Measurements from ENCODE around the gene TNFAIP8L1.

TNFAIP8L1 gene

GRCh38 chr19:4704317-4704673 lies 65.0 kb downstream of the TNFAIP8L1 start:
- Histone ChIP-seq H3K4me1 (ENCODE audit: insufficient read depth, low read length, poor library complexity, severe bottlenecking) (no peaks in the 10 kb centered on the region), H2AFZ (ENCODE audit: low read length) (no peak overlapping the region), H3K9ac (ENCODE audit: low read depth, low read length, poor library complexity, severe bottlenecking) (no peak overlapping the region), H3K9me3 (ENCODE audit: insufficient read depth, low read depth, low read length) (no peaks in the 10 kb centered on the region), H3F3A (ENCODE audit: low read depth) (no peaks in the 10 kb centered on the region), H3K4me3 (ENCODE audit: low read length, poor library complexity, severe bottlenecking) (no peak overlapping the region), H3K79me2 (ENCODE audit: insufficient read depth, low read length) (no peaks in the 10 kb centered on the region), H3K4me2 (ENCODE audit: low read depth, low read length, poor library complexity, severe bottlenecking) (no peak overlapping the region), H3K9me2 (replicated peaks; ENCODE audit: low read depth, low read length) (no peaks in the 10 kb centered on the region), H4K20me1 (ENCODE audit: insufficient read depth, low read length, poor library complexity, severe bottlenecking) (no peaks in the 10 kb centered on the region), H3K27me3 (ENCODE audit: insufficient read depth, low read length, poor library complexity, severe bottlenecking) (no peaks in the 10 kb centered on the region), H3K36me3 (ENCODE audit: insufficient read depth, low read length) (peaks cover 55% of the 10 kb centered on the region; the same call in 1 of the 2 replicates)
- TF ChIP-seq EZH2phosphoT487 (IDR thresholded peaks at IDR 0.05; ENCODE audit: borderline replicate concordance) (no peak), CTCF (conservative IDR thresholded peaks at IDR 0.05; ENCODE audit: low read length) (no peak)

All from Loucy (cell line).